Effector CD8-positive, alpha-beta T cell (primary cell): ENCODE results near the gene RHAG.
"Not testable (repeated sequence)": the region's sequence is repeated elsewhere in the genome, so short reads cannot be mapped to it uniquely, and the experiment has no call there.

ENCODE experiments used
- DNase-seq: peaks from one replicate; lab custom pipeline; 2025; lab: John Stamatoyannopoulos, UW
- total RNA-seq, 4 experiments: gene quantifications; one replicate each; lab custom pipeline; 2026; lab: John Stamatoyannopoulos, UW

RHAG gene
- 0 reads per million in 4 experiments for total RNA-seq

GRCh38 chr6:49636713-49637349 lies at the start of gene RHAG:
Gene RHAG (minus strand): TSS chr6:49636839. CDS start chr6:49636812, 27 bp downstream.
- no peak for DNase-seq

GRCh38 chr6:49676671-49677281 lies 40.1 kb upstream of the RHAG start:
- DNase-seq: no peak

DNA sequence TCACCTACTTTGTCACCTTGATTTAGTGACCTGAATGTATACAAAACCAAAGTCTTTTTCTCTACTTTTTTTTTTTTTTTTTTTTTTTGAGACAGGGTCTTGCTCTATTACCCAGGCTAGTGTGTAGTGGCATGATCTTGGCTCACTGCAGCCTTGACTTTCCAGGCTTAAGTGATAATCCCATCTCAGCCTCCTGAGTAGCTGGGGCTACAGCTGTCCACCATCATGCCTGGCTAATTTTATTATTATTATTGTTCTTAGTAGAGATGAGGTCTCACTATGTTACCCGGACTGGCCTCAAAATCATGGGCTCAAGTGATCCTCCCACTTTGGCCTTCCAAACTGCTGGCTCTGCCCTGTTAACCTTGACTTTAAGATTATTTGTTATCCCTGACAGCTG lies 39.2 kb upstream of the RHAG start:
- no peak for DNase-seq

DNA sequence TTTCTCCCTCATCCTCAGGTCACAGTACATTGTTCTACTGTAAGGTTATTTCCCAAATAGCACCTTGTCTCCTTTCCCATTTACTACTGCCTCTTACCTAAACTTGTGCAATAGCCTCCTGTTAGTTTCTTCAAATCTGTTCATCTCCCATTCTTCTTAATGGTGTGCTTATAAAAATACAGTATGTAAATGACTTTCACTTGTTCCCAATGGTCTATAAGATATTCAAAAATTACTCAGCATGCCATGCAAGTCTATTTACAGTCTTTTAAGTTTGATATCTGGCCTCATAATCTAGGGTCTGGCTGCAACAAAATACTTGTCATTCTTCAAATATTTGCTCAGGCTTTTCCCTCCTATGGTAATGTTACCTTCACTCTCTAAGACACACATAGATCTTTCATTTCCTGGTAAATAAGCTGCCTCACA lies 31.5 kb upstream of the RHAG start:
- DNase-seq: no peak

GRCh38 chr6:49666930-49667757 lies 30.5 kb upstream of the RHAG start:
- no peak for DNase-seq

DNA sequence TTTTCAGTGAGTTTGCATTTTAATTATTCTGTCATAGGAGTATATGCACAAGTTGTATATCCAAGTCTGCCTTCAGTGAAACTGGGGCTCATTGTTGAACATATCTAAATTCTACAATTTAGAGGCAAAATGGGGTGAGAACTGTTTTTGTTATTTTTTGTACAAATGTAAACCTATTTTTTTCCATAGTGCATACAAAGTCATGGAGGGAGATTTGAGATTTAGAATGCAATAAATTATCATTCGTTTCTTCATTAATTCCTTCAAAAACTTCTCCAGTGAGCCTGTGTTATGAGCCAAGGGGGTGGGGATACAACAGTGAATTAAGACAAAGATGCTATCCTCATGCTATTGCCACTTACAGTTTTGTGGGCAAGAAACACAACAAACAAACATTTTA lies 29.8 kb upstream of the RHAG start:
- no peak for DNase-seq

- no peak for DNase-seq
Measured at GRCh38 chr6:49664817-49665216, 28.2 kb upstream of the RHAG start.

DNA sequence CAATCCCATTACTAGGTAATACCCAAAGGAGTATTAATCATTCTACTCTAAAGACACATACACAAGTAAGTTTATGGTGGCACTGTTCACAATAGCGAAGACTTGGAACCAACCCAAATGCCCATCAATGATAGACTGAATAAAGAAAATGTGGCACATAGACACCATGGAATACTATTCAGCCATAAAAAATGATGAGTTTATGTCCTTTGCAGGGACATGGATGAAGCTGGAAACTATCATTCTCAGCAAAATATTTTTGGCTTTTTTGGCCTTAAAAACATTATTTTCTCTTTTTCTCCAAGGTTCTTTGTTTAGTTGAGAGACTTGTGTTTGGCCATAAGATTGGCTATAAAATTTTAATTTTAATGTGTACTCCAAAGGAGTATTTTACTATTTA lies 27.4 kb upstream of the RHAG start:
- not testable (repeated sequence) for DNase-seq

GRCh38 chr6:49662892-49663261 lies 26.2 kb upstream of the RHAG start:
- DNase-seq: no peak

GRCh38 chr6:49662231-49662891 lies 25.7 kb upstream of the RHAG start:
- DNase-seq: no peak

DNA sequence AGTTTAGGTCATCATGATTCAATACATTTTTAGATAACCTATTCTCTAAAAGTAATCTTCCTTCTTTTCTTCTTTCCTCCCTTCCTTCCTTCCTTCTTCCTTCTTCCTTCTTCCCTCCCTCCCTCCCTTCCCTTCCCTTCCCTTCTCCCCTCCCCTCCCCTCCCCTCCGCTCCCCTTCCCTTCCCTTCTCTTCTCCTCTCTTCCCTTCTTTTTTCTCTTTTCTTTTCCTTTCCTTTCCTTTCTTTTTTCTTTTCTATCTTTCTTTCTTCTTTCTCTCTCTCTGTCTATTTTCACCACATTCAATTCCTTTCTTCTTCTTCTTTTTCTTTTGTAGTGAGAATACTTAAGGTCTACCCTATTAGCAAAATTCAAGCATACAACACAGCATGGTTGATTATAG lies 17.3 kb upstream of the RHAG start:
- no peak for DNase-seq

- no peak for DNase-seq
Measured at GRCh38 chr6:49653438-49653837, 16.8 kb upstream of the RHAG start.

- DNase-seq: no peak
Measured at GRCh38 chr6:49651239-49651638, 14.6 kb upstream of the RHAG start.

- DNase-seq: no peak
Measured at GRCh38 chr6:49649988-49650387, 13.3 kb upstream of the RHAG start.

DNA sequence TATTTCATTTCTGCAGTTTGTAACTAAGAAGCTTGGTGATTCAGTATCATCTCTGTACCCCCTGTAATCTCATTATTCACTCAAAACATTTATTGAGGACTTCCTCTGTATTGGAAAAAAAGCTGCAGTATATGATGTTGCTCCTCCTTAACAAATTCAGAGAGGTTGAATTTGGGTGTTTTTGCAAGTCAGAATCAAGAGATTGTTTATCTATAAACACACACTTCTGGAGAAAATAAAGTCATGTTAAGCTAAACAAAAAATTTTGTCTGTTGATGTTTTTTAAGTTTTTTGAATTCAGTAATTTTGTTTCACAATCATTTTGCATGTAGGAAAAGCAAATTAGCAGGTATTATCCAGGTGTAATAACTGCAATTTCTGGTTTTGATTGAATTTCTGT lies 11.4 kb upstream of the RHAG start:
- no peak for DNase-seq

DNA sequence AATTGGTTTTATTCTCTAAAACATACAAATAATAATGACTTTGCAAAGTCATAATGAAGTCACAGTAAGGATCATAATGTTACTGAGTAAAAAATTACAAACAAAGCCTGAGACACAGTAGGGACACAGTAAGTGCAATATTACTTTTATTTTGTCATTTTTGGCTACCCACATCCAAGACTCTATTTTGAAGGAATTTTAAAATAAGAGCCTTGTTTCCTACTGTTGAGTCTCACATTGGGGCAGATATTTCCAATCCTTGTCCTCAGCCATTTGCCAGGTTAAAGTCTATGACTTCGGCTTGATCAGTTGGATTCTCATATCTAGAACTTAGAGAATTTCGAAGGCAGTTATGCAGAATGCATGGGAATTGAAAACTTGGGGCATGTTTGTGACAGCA lies 10.8 kb upstream of the RHAG start:
- no peak for DNase-seq

GRCh38 chr6:49646942-49647341 lies 10.3 kb upstream of the RHAG start:
- no peak for DNase-seq

DNA sequence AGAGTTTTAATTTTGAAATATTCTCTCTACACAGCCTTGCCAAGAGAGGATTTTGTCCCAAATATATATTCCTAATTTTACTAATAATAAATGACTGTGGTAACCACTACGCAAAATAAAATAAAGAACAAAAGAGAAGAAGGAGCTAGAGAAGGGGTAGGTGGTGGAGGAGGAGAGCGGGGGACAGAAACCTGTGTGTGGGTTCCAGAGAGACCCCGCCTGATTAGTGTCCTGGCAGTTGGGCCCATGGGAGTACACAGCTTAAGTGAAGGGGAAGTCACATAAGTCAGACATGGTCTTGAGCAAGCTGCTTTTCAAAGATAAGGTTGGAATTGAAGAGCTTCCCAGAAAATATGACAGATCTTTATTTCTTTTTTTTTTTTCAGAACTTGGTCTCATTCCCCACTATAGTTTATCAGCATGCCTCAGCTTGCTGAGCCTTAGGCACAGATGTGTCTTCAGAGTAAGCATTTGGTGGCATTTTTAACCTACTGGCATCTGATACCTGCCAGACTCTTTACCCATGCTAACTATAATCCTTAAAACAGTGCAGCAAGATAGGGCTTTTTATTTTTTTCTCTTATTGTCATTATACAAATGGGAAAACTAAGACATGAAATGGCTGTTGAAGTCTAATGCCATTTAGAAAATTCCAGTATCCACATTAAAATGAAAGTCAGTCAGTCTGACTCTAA lies 9.6 kb upstream of the RHAG start:
- no peak for DNase-seq

GRCh38 chr6:49645139-49645538 lies 8.5 kb upstream of the RHAG start:
- DNase-seq: no peak

- DNase-seq: no peak
Measured at GRCh38 chr6:49639177-49639817, 2.7 kb upstream of the RHAG start.

DNA sequence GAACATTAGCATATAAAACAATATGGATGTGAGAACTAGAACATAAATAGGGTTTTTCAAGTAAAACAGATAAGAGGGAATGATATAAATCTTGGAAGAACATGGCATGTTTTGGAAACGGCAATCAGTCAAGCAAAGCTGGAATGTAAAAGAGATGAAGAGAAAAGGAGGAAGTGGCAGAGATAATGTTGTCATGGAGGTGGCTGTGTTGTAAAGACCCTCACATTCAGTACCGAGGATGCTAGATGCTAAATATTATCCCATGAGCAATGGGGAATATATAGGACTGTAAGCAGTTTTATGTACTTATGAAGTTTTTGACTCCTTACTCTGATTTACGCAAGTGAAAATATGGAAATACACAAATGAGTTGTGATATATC lies 702 bp upstream of the RHAG start:
- DNase-seq: no peak
